HepG2 (cell line): ENCODE results near the gene OST4. TPM values are rescaled to one million over a fixed set of nuclear protein-coding genes. Genes with fewer than 3 reads are reported as not detected.

Source experiments
- EED ChIP-seq: sonication (generic); formaldehyde crosslinking; IDR thresholded peaks from 2 replicates; pipeline ENCODE4 v1.5.0; 2020; ENCODE audit warnings: mild to moderate bottlenecking, missing genetic modification reagents
- MXD1 ChIP-seq: sonication (generic); formaldehyde crosslinking; IDR thresholded peaks from 2 replicates; pipeline ENCODE4 v1.4.0; 2020; ENCODE audit warnings: mild to moderate bottlenecking, missing genetic modification reagents
- ZBTB40 ChIP-seq, 2 experiments: fragments of 450-650 bp in 1 of 2; sonication (generic) in 1 of 2; formaldehyde crosslinking in 1 of 2; IDR thresholded peaks; 2 replicates each; pipeline versions ENCODE4 v1.6.1 to v1.8.0; 2016 to 2022; ENCODE audit warnings: antibody characterized with exemption in 1 of 2, mild to moderate bottlenecking in 1 of 2, missing genetic modification reagents in 1 of 2
- ZBTB42 ChIP-seq: sonication (generic); formaldehyde crosslinking; IDR thresholded peaks from 2 replicates; pipeline ENCODE4 v1.5.0; 2020; ENCODE audit warnings: mild to moderate bottlenecking, missing genetic modification reagents
- ZNF235 ChIP-seq: sonication (generic); formaldehyde crosslinking; IDR thresholded peaks from 2 replicates; pipeline ENCODE4 v1.8.1; 2023; ENCODE audit warnings: mild to moderate bottlenecking, missing genetic modification reagents, borderline replicate concordance
- polyA plus RNA-seq, 8 experiments: library from polyadenylated mRNA; depleted of rRNA in 3 of 8; stranded (reverse) in 7 of 8; unstranded in 1 of 8; fragments of >200 nt; fragmentation: Illumina TruSeq in 4 of 8; extraction: Trizol in 4 of 8; gene quantifications; 2 replicates each; pipeline versions ENCODE4 v1.2.1 to v1.2.3, GENCODE V29; 2011 to 2016; ENCODE audit warnings: low read depth in 4 of 8, missing spikeins in 1 of 8, mixed read lengths in 1 of 8; ENCODE audit not compliant: insufficient read depth in 1 of 8
- total RNA-seq, 5 experiments: library from RNA; depleted of rRNA; stranded (reverse); fragments of >200 nt; fragmentation: Illumina TruSeq; extraction: Trizol; gene quantifications; 2 replicates each; pipeline ENCODE4 v1.2.3, GENCODE V29; 2016; ENCODE audit warnings: low read depth in 1 of 5

OST4 gene
- total and polyA plus RNA-seq, 2 of the 13 experiments (the other 11 are each of a cell fraction or from before 2014, with no cell fraction given), result 498 to 584 TPM

- TF ChIP-seq ZBTB40 (IDR thresholded peaks at IDR 0.05) (no peak), ZBTB40 (CRISPR knock-in tag; IDR thresholded peaks at IDR 0.05) (no peak), MXD1 (no peak), ZBTB42 (CRISPR knock-in tag) (no peak), ZNF235 (CRISPR knock-in tag) (0 out of 2 replicates have a peak, but pooled peaks have one; percentile 69), EED (CRISPR knock-in tag) (peak; percentile 4; the same call in 1 of the 2 replicates)
These were observed 8.0 kb upstream of the OST4 start (continued) for GRCh38 chr2:27079233-27080139.
